Measurements from ENCODE around the gene ROBO2.

ROBO2 gene

DNA sequence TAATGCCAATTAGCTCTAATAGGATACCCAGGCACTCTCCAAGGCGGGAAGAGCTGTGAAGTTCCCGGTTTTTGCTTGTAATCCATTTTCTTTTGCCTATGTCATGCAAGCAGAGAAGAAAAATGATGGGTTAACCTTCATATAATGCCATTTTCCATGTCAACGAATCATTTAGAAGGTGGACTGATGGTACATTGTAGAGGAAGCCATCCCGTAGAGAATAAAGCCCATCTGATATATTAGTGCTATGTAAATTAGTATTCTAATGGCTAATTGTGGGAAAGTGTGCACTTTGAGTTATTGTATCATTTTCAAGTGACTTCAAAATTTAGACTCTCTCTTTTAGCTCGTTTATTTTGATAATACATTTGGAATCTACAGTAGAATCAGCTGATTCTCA is 509.1 kb downstream of the ROBO2 start:
- TF ChIP-seq, protein P1, sequence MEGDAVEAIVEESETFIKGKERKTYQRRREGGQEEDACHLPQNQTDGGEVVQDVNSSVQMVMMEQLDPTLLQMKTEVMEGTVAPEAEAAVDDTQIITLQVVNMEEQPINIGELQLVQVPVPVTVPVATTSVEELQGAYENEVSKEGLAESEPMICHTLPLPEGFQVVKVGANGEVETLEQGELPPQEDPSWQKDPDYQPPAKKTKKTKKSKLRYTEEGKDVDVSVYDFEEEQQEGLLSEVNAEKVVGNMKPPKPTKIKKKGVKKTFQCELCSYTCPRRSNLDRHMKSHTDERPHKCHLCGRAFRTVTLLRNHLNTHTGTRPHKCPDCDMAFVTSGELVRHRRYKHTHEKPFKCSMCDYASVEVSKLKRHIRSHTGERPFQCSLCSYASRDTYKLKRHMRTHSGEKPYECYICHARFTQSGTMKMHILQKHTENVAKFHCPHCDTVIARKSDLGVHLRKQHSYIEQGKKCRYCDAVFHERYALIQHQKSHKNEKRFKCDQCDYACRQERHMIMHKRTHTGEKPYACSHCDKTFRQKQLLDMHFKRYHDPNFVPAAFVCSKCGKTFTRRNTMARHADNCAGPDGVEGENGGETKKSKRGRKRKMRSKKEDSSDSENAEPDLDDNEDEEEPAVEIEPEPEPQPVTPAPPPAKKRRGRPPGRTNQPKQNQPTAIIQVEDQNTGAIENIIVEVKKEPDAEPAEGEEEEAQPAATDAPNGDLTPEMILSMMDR (IDR thresholded peaks at IDR 0.05): no peak

DNA sequence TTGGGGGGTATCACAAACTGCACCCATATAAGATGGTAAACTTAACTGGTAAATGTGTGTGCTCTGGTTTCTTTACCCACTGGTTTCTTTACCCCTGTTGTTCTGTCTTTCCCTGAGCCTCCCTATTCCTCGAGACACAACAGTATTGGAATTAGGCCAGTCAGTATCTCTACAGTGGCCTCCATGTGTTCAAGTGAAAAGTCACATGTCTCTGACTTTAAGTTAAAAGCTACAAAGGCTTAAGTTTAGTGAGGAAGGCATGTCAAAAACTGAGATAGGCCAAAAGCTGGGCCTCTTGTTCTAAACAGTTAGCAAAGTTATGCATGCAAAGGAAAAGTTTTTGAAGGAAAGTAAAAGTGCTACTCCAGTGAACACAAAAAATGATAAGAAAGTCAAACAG is 513.3 kb downstream of the ROBO2 start:
- TF ChIP-seq, protein P1 (IDR thresholded peaks at IDR 0.05): no peak

DNA sequence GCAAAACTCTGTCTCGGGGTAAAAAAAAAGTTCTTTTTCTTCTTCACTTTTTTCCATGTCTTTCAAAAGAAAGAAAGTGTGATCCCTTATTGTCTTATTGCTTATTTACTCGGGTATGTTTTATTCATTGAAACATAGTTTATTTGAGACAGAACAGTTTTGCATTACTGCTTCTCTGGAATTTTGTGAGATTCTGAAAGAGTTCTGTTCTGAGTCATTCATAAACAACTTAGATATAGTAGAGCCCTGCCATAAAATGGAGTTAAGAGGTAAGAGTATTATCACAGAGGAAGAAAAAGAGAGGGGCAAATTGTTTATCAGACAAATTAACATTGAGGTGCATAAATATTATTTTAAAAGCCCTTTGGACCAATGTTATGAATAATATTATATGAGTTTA is 522.2 kb downstream of the ROBO2 start:
- TF ChIP-seq, protein P1 (IDR thresholded peaks at IDR 0.05): no peak

DNA sequence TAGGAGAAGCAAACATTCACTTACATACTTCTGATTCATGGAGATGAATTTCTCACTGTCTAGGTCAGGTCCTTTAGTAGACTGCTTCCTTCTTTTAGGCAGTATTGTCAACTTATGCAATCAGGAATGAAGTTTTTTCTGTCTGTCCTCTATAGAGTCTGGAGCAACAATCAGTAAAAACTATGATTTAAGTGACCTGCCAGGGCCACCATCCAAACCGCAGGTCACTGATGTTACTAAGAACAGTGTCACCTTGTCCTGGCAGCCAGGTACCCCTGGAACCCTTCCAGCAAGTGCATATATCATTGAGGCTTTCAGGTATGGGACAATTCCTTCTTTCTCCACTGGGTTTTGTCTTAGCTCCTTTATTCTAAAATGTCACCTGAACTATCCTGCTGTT is 523.1 kb downstream of the ROBO2 start:
- TF ChIP-seq, protein P1 (IDR thresholded peaks at IDR 0.05): no peak; the same call in 1 of the 2 replicates

DNA sequence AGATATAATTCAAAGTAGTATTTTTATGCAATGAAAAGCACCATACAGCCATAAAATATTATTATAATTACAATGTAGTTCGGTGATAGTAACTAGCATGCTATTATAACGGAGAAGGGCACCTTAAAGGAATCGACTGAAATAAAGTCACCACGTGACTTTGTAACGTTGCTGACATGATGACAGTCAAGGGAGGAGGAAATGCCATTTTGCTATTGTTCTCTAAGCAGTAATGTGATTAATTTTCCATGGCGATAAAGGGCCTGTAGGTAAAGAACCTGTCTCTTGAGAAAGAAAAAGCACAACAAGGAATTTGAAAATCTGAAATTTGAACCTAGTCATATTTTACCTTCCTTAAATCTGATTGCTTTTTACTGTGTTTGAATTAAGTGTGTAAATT is 526.2 kb downstream of the ROBO2 start:
- TF ChIP-seq, protein P1 (IDR thresholded peaks at IDR 0.05): no peak

DNA sequence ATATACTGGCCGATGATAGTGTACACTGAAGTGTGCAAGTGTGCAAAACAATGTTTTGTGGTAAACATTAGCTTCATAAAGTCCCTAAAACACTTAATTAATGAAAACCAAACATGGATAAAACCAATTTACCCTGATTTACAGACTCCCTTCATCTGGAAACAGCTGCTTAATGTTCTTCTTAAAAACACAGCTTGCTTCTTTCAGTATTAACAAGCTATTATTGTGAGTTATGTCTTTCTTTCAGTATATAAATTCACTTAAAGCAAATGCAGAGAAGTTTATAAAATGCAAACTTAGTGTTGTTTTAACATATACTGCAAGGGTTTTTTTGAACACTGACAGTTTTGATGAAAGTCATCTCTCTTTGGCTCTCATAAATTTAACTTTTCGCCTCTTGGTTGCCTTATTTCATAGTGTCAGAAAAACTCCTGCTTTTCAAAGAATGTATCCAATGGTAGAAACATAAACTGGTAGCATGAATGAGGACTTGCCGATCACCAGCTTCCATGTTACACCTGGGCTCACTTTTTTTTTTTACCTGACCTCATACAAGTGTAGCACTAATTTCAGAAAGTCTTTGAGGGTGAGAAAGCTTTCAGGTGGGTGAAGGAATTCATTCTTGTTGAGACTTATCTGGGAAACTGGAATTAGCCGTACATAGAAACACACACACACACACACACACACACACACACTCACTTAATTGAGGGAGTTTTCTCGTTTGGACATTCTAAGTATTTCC is 532.2 kb downstream of the ROBO2 start:
- TF ChIP-seq, protein P1 (IDR thresholded peaks at IDR 0.05): no peak

DNA sequence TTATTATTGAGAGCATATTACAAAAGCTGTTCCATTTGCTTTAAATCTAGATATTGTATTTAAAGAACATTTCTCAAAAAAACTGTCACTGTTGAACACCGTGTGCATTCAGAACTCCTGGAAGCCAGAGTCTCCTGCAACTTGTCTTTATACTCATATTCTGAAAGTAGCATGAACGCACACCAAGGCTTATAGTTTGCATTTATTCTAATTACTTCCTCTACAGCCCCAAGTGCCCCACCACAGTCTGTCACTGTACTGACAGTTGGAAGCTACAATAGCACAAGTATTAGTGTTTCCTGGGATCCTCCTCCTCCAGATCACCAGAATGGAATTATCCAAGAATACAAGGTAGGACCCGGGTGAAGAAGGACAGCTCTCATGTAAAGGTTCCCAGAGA is 537.4 kb downstream of the ROBO2 start:
- TF ChIP-seq, protein P1 (IDR thresholded peaks at IDR 0.05): no peak

DNA sequence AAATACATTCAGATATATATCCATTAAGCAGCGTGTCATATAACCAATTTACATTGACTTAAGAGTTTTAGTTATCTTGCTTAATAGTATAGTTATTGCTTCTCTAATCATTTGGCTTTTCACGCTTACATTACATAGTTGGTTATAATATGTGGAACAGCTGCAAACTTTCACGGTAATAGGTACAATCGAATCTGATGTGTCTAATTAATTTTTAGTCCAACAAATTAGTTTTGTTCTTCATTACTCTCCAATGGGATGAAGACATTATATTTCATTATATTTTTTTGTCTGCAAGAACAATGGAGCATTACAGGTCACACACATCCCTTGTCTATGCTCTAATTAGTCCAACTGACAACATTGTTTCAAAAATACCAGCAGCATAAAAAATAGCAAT is 546.3 kb downstream of the ROBO2 start:
- TF ChIP-seq, protein P1 (IDR thresholded peaks at IDR 0.05): no peak
